Parathyroid adenoma (tissue), 2 donors: Measurements from ENCODE around the gene SURF2.

Experiments used
- H2AFZ ChIP-seq: fragments of 300-600 bp; sonication (generic); one replicate; pipeline ENCODE4 v1.7.0; 2017; ENCODE audit warnings: antibody characterized with exemption, mild to moderate bottlenecking
- H3K27ac ChIP-seq: fragments of 300-600 bp; sonication (generic); one replicate; pipeline ENCODE4 v1.7.0; 2017
- H3K27me3 ChIP-seq: fragments of 300-600 bp; sonication (generic); one replicate; pipeline ENCODE4 v1.7.0; 2017; ENCODE audit warnings: low read length; ENCODE audit not compliant: control insufficient read depth, insufficient read depth
- H3K36me3 ChIP-seq: fragments of 300-600 bp; sonication (generic); one replicate; pipeline ENCODE4 v1.7.0; 2017; ENCODE audit warnings: low read length; ENCODE audit not compliant: control insufficient read depth, insufficient read depth
- H3K4me1 ChIP-seq: fragments of 300-600 bp; sonication (generic); one replicate; pipeline ENCODE4 v1.7.0; 2017; ENCODE audit warnings: control low read depth
- H3K4me2 ChIP-seq: fragments of 300-600 bp; sonication (generic); one replicate; pipeline ENCODE4 v1.7.0; 2017; ENCODE audit warnings: low read length
- H3K4me3 ChIP-seq: fragments of 300-600 bp; sonication (generic); one replicate; pipeline ENCODE4 v1.7.0; 2017; ENCODE audit warnings: low read depth, low read length
- H3K79me2 ChIP-seq: fragments of 300-600 bp; sonication (generic); one replicate; pipeline ENCODE4 v1.7.0; 2017; ENCODE audit warnings: control low read depth
- H3K9ac ChIP-seq: fragments of 300-600 bp; sonication (generic); one replicate; pipeline ENCODE4 v1.7.0; 2017; ENCODE audit warnings: mild to moderate bottlenecking
- H3K9me3 ChIP-seq: fragments of 300-600 bp; sonication (generic); one replicate; pipeline ENCODE4 v1.7.0; 2017; ENCODE audit warnings: low read length; ENCODE audit not compliant: control insufficient read depth
- TF ChIP-seq, protein P1 (sequence below): fragments of 300-600 bp; sonication (generic); IDR thresholded peaks from one replicate; pipeline ENCODE4 v1.7.0; 2017; ENCODE audit warnings: antibody characterized with exemption, mild to moderate bottlenecking
- donor health status: primary hyperparathyroidism.

Gene SURF2

DNA sequence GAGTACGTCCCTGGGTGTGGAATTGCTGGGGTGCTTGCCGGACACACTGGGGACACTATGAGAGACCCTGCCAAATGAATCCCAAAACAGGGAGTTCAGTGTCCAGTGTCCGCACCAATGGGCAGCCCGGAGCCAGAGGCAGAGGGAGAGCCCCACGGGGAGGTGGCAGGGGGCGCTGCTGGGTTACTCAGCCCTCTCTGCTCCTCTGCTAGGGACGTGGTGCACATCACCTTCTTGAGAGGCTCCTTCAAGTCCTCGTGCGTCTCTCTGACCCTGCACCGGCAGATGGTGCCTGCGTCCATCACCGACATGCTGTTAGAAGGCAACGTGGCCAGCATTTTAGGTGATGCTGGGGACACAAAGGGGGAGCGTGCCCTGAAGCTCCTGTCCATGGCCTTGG is 40.6 kb downstream of the SURF2 start:
- H3K9me3 ChIP-seq, result no peaks in the 10 kb centered on the region
- H3K36me3 ChIP-seq, result no peaks in the 10 kb centered on the region
- no peak overlapping the region for H3K4me3 ChIP-seq
- no peak overlapping the region for H2AFZ ChIP-seq
- H3K4me2 ChIP-seq, result no peak overlapping the region
- H3K9ac ChIP-seq, result no peak overlapping the region
- TF ChIP-seq, protein P1, sequence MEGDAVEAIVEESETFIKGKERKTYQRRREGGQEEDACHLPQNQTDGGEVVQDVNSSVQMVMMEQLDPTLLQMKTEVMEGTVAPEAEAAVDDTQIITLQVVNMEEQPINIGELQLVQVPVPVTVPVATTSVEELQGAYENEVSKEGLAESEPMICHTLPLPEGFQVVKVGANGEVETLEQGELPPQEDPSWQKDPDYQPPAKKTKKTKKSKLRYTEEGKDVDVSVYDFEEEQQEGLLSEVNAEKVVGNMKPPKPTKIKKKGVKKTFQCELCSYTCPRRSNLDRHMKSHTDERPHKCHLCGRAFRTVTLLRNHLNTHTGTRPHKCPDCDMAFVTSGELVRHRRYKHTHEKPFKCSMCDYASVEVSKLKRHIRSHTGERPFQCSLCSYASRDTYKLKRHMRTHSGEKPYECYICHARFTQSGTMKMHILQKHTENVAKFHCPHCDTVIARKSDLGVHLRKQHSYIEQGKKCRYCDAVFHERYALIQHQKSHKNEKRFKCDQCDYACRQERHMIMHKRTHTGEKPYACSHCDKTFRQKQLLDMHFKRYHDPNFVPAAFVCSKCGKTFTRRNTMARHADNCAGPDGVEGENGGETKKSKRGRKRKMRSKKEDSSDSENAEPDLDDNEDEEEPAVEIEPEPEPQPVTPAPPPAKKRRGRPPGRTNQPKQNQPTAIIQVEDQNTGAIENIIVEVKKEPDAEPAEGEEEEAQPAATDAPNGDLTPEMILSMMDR, result no peak
- H3K4me1 ChIP-seq, result no peaks in the 10 kb centered on the region
- no peaks in the 10 kb centered on the region for H3K79me2 ChIP-seq
- H3K27me3 ChIP-seq, result no peaks in the 10 kb centered on the region
- no peak overlapping the region for H3K27ac ChIP-seq

DNA sequence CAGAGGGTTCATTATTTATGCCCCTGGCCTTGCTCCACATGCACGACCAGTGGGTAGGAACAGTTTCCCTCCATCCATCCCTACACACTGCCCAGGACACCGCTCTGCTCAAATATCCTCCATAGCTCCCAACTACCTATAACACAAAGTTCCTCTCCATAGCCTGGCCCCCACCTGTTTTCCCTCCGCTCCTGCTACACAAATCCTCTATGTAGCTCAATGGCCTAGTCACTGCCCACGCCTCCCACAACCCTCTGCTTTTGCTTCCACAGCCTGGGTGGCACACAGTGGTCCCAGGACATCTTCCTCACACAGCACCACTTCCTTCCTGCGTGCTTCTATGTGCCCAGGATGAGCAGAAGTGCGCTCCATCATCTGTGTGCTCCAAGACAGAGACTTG is 41.0 kb downstream of the SURF2 start:
- no peaks in the 10 kb centered on the region for H3K27me3 ChIP-seq
- no peak overlapping the region for H2AFZ ChIP-seq
- H3K9me3 ChIP-seq, result no peaks in the 10 kb centered on the region
- no peak overlapping the region for H3K4me2 ChIP-seq
- no peak overlapping the region for H3K4me3 ChIP-seq
- H3K4me1 ChIP-seq, result no peaks in the 10 kb centered on the region
- H3K79me2 ChIP-seq, result no peaks in the 10 kb centered on the region
- H3K27ac ChIP-seq, result no peak overlapping the region
- no peaks in the 10 kb centered on the region for H3K36me3 ChIP-seq
- no peak overlapping the region for H3K9ac ChIP-seq
- TF ChIP-seq, protein P1, result no peak

DNA sequence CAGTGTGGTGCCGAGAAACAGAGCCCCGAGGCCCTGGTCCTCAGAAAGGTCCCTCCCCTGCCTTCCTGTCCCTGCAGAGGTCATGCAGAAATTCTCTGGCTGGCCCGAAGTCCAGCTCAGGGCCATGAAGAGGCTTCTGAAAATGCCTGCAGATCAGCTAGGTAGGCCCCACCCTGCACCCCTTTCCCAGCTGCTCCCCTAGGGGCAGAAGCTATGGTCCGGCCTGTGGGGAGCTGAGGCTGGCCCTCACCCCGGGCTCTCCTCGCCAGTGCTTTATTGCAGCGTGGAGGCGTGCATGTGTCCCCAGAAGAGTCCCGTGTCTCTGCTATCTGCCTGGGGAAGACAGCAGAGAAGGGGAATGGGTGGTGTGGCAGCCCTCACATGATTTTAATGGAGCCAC is 41.5 kb downstream of the SURF2 start:
- Histone ChIP-seq H2AFZ (no peak overlapping the region), H3K4me2 (no peak overlapping the region)

DNA sequence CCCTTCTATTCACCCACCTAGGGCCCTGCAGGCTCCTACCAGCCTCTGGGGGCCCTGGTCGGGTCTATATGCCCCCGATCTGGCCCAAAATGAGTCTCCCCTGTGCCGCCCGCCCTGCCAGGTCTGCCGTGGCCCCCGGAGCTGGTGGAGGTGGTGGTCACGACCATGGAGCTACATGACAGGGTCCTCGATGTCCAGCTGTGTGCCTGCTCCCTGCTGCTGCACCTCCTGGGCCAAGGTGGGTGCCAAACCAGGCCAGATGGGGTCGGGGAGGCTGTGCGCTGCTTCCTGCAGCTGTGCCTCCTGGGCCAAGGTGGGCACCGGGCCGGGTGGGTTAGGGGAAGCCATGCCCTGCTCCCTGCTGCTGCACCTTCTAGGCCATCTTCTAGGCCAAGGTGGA is 43.9 kb downstream of the SURF2 start:
- H3K4me2 ChIP-seq, result no peak overlapping the region
- H3K79me2 ChIP-seq, result no peaks in the 10 kb centered on the region
- no peaks in the 10 kb centered on the region for H3K4me1 ChIP-seq
- no peaks in the 10 kb centered on the region for H3K36me3 ChIP-seq
- H3K9ac ChIP-seq, result no peak overlapping the region
- H3K9me3 ChIP-seq, result no peaks in the 10 kb centered on the region
- TF ChIP-seq, protein P1, result no peak
- H3K27me3 ChIP-seq, result no peaks in the 10 kb centered on the region
- no peak overlapping the region for H3K4me3 ChIP-seq
- no peak overlapping the region for H3K27ac ChIP-seq
- H2AFZ ChIP-seq, result no peak overlapping the region

More for the DNA sequence above, 41.5 kb downstream of the SURF2 start:
- Histone ChIP-seq H3K36me3 (no peaks in the 10 kb centered on the region), H3K79me2 (no peaks in the 10 kb centered on the region), H3K27ac (no peak overlapping the region), H3K4me1 (no peaks in the 10 kb centered on the region), H3K9ac (no peak overlapping the region), H3K4me3 (no peak overlapping the region), H3K9me3 (no peaks in the 10 kb centered on the region), H3K27me3 (no peaks in the 10 kb centered on the region)
- TF ChIP-seq, protein P1, result no peak

DNA sequence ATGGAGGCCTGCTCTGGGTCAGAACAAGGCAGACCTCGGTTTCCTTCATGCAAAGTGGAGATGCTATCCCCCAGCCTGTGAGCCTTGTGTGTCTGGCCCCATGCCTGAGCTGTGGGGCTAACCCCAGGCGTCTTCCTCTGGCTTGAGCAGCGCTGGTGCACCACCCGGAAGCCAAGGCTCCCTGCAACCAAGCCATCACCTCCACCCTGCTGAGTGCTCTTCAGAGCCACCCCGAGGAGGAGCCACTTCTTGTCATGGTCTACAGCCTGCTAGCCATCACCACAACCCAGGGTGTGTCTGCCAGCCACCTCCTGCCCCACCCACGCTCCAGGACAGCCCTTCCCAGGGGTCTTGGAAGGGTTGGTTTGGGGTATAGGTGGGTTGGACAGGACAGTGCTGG is 45.2 kb downstream of the SURF2 start:
- no peak overlapping the region for H3K4me2 ChIP-seq
- H3K27ac ChIP-seq, result no peak overlapping the region
- H3K9me3 ChIP-seq, result no peaks in the 10 kb centered on the region
- TF ChIP-seq, protein P1, result no peak
- H3K27me3 ChIP-seq, result no peaks in the 10 kb centered on the region
- no peaks in the 10 kb centered on the region for H3K36me3 ChIP-seq
- no peak overlapping the region for H3K4me3 ChIP-seq
- H2AFZ ChIP-seq, result no peak overlapping the region
- H3K9ac ChIP-seq, result no peak overlapping the region
- H3K4me1 ChIP-seq, result no peaks in the 10 kb centered on the region
- H3K79me2 ChIP-seq, result no peaks in the 10 kb centered on the region
